Mesangial cell (primary cell): ENCODE measurements around the gene INTS6. TPM values are rescaled to one million over a fixed set of nuclear protein-coding genes. Genes with fewer than 3 reads are reported as not detected.

Source experiments
- total RNA-seq: library from RNA; depleted of rRNA; stranded (reverse); fragments of >200 nt; gene quantifications from 2 replicates; pipeline ENCODE4 v1.2.3, GENCODE V29; 2015

The INTS6 gene, protein sequence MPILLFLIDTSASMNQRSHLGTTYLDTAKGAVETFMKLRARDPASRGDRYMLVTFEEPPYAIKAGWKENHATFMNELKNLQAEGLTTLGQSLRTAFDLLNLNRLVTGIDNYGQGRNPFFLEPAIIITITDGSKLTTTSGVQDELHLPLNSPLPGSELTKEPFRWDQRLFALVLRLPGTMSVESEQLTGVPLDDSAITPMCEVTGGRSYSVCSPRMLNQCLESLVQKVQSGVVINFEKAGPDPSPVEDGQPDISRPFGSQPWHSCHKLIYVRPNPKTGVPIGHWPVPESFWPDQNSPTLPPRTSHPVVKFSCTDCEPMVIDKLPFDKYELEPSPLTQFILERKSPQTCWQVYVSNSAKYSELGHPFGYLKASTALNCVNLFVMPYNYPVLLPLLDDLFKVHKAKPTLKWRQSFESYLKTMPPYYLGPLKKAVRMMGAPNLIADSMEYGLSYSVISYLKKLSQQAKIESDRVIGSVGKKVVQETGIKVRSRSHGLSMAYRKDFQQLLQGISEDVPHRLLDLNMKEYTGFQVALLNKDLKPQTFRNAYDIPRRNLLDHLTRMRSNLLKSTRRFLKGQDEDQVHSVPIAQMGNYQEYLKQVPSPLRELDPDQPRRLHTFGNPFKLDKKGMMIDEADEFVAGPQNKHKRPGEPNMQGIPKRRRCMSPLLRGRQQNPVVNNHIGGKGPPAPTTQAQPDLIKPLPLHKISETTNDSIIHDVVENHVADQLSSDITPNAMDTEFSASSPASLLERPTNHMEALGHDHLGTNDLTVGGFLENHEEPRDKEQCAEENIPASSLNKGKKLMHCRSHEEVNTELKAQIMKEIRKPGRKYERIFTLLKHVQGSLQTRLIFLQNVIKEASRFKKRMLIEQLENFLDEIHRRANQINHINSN
- total RNA-seq, result 16.6 and 21.3 TPM in 2 replicates

DNA sequence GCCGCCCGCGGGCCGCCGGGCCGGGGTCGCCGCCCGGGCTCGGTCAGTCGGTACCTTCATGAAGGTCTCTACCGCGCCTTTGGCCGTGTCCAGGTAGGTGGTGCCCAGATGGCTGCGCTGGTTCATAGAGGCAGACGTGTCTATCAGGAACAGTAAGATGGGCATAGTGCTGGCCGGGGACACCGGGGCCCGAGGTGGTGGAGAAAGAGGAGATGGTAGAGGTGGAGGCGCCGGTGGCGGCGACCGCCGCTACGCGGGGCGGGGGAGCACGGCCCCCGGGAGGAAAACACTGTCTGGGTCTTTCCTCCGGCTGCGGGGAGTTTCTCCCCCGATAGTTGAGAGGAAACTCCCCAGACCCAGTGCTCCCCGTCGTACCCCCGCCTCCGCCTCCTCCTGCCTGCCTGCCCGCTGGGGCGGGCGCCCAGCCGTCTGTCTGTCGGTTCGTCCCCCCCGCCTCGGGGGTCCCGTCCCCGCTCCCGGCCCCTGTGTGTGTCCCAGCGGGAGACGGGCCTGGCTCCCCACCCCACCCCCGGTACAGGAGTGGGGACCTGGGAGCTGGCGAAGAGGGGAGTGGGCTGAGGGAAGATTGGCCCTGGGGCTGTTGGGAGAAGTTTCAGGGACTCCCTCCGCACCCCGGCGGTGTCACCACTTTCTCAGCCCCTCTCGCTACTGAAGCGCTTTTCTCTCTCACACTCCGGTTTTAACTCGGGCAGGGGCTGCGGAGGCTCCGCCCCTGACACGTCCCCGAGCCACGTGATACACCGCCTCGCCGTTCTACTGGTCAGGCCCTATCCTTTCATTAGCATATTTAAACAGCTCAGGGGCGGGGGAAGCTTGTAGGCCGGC lies at the start of gene INTS6:
INTS6 (minus strand) TSS at position 676 of the 846 bp plus-strand sequence; CDS start at position 165, 511 bp downstream.

DNA sequence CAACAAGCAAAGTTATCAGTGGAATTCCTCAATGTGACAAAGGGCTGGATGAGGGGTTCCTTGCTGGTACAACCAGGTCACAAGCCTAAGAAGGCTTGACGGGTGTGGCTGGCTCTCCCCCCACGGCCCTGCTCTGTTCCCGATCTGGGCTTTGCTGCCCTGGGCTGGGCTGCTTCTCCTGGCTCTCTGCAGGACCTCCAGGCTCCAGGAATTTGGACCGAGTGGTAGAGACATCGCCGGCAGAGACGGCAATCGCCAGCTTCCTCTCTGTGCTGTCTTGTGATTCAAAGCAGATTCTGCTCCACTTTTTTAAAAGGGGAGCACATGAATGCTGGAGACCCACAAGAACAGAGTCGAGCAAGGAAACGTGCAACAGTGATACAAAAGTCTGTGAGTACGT lies 113.5 kb downstream of the INTS6 start, which contains the start of gene SERPINE3:
SERPINE3 (plus strand) TSS at position 338 of the 400 bp plus-strand sequence. CDS start 1,401 bp downstream, outside the sequence.

Other genes with a start within 250 kb of the INTS6 start
- gene FAM124A, start 230.6 kb downstream of the INTS6 start, total RNA-seq, result 0.25 and 0.33 TPM in 2 replicates
- not detected in 2 replicates for gene SERPINE3, start 113.3 kb downstream of the INTS6 start, total RNA-seq
- gene WDFY2, start 131.4 kb upstream of the INTS6 start, total RNA-seq, result 4.7 and 5.7 TPM in 2 replicates